B cell (primary cell): Measurements from ENCODE around the gene CD300LG. TPM values are rescaled to one million over a fixed set of nuclear protein-coding genes. Genes with fewer than 3 reads are reported as not detected.
"Not testable (repeated sequence)": the region's sequence is repeated elsewhere in the genome, so short reads cannot be mapped to it uniquely, and the experiment has no call there.

Experiments
- ATAC-seq: fragments of 200-7000 bp; cut with Tn5 transposase; one replicate; pipeline ENCODE4 v1.10.0; 2021; ENCODE audit warnings: low read depth, mild to moderate bottlenecking, moderate number of reproducible peaks, moderate library complexity
- CTCF ChIA-PET: fragments of 350-600 bp; sonication (Branson Sonifier 250); formaldehyde crosslinking; loops from one replicate; lab custom pipeline; 2021; ENCODE audit warnings: antibody characterized with exemption, inconsistent platforms; lab: Charles Lee
- POLR2A ChIA-PET: fragments of 350-600 bp; sonication (Branson Sonifier 250); formaldehyde crosslinking; loops from one replicate; lab custom pipeline; 2021; ENCODE audit warnings: antibody characterized with exemption; lab: Charles Lee
- DNase-seq: peaks from one replicate; pipeline ENCODE4 v3.0.0; 2013
- H2AFZ ChIP-seq: 2 replicates; pipeline ENCODE4 v1.6.1; 2012; ENCODE audit warnings: mild to moderate bottlenecking, low read depth, low read length; ENCODE audit not compliant: insufficient read depth, poor library complexity, severe bottlenecking
- H3K27ac ChIP-seq, 2 donors: 1 replicate in 1 of 2; 2 replicates in 1 of 2; pipeline ENCODE4 v1.5.1; 2012 to 2013; ENCODE audit warnings: low read length in 2 of 2, mild to moderate bottlenecking in 2 of 2, moderate library complexity in 1 of 2
- H3K27me3 ChIP-seq, 4 experiments: fragments of 200-600 bp in 1 of 4; sonication (generic) in 1 of 4; replicated peaks in 1 of 4; 1 replicate in 2 of 4; 2 replicates in 2 of 4; pipeline versions ENCODE4 v1.6.1 to v1.7.0; 2013 to 2016; ENCODE audit warnings: low read length in 3 of 4, mild to moderate bottlenecking in 2 of 4, mixed read lengths in 1 of 4, moderate library complexity in 1 of 4; ENCODE audit not compliant: insufficient read depth in 4 of 4, control insufficient read depth in 3 of 4; ENCODE audit errors: control extremely low read depth in 1 of 4
- H3K36me3 ChIP-seq, 2 experiments: replicated peaks in 1 of 2; 1 replicate in 1 of 2; 2 replicates in 1 of 2; pipeline versions ENCODE4 v1.6.1 to v1.7.1; 2013; ENCODE audit warnings: low read length in 1 of 2; ENCODE audit not compliant: insufficient read depth in 2 of 2, control insufficient read depth in 1 of 2; ENCODE audit errors: control extremely low read depth in 1 of 2, extremely low read depth in 1 of 2
- H3K4me1 ChIP-seq, 2 donors: fragments of 200-600 bp in 1 of 2; sonication (generic) in 1 of 2; 1 replicate in 1 of 2; 2 replicates in 1 of 2; pipeline versions ENCODE4 v1.5.1 to v1.6.1; 2013 to 2017; ENCODE audit warnings: low read length in 2 of 2; ENCODE audit not compliant: control insufficient read depth in 2 of 2, insufficient read depth in 2 of 2
- H3K4me2 ChIP-seq: replicated peaks from 2 replicates; pipeline ENCODE3; 2012; ENCODE audit warnings: mild to moderate bottlenecking, low read depth, low read length; ENCODE audit not compliant: poor library complexity, severe bottlenecking
- H3K4me3 ChIP-seq, 5 experiments: fragments of 200-600 bp in 1 of 5; sonication (generic) in 1 of 5; 1 replicate in 3 of 5; 2 replicates in 2 of 5; pipeline versions ENCODE4 v1.5.1 to v1.7.0; 2011 to 2016; ENCODE audit warnings: low read length in 4 of 5, mild to moderate bottlenecking in 4 of 5, low read depth in 2 of 5, control low read depth in 1 of 5, moderate library complexity in 1 of 5; ENCODE audit not compliant: insufficient read depth in 1 of 5; ENCODE audit errors: control extremely low read depth in 1 of 5, extremely low read depth in 1 of 5
- H3K79me2 ChIP-seq: fragments of 200-600 bp; sonication (generic); one replicate; pipeline ENCODE4 v1.6.0; 2016; ENCODE audit warnings: low read length; ENCODE audit not compliant: control insufficient read depth, insufficient read depth
- H3K9ac ChIP-seq: fragments of 200-600 bp; sonication (generic); 2 replicates; pipeline ENCODE4 v1.6.1; 2017; ENCODE audit warnings: mild to moderate bottlenecking, low read length, moderate library complexity
- H3K9me3 ChIP-seq, 3 donors: one replicate each; pipeline versions ENCODE4 v1.6.1 to v1.7.1; 2013; ENCODE audit warnings: low read length in 2 of 3; ENCODE audit not compliant: control insufficient read depth in 2 of 3, insufficient read depth in 1 of 3; ENCODE audit errors: control extremely low read depth in 1 of 3
- H4K20me1 ChIP-seq: 2 replicates; pipeline ENCODE4 v1.6.0; 2012; ENCODE audit warnings: mild to moderate bottlenecking, low read length; ENCODE audit not compliant: insufficient read depth, control insufficient read depth, poor library complexity, severe bottlenecking
- H3K27ac Mint-ChIP-seq: one replicate; pipeline ENCODE4 v1.8.0; 2021; ENCODE audit warnings: mixed read lengths
- H3K27me3 Mint-ChIP-seq: one replicate; pipeline ENCODE4 v1.8.0; 2021; ENCODE audit warnings: mixed read lengths
- H3K4me1 Mint-ChIP-seq: one replicate; pipeline ENCODE4 v1.8.0; 2021; ENCODE audit warnings: mixed read lengths
- H3K4me3 Mint-ChIP-seq: one replicate; pipeline ENCODE4 v1.8.0; 2021; ENCODE audit warnings: mixed read lengths
- H3K9me3 Mint-ChIP-seq: one replicate; pipeline ENCODE4 v1.8.0; 2022; ENCODE audit warnings: mixed read lengths; ENCODE audit not compliant: insufficient read depth
- EZH2 ChIP-seq: IDR thresholded peaks from 2 replicates; pipeline ENCODE4 v1.6.1; 2012; ENCODE audit warnings: borderline replicate concordance, low read depth, mild to moderate bottlenecking, moderate library complexity, low read length; ENCODE audit not compliant: insufficient read depth, poor library complexity, severe bottlenecking
- WGBS: methylation state at CpG from one replicate; pipeline ENCODE4 v1.1.5; 2013; ENCODE audit warnings: missing lambda C conversion rate; ENCODE audit not compliant: insufficient coverage; 5-methylcytosine and 5-hydroxymethylcytosine counted together
- intact Hi-C: fragments of 100-400 bp; cut with micrococcal nuclease; formaldehyde crosslinking; loops from one replicate; pipeline ENCODE4 v1.10.0; 2022
- polyA plus RNA-seq: library from polyadenylated mRNA; depleted of rRNA; stranded (reverse); fragments of >200 nt; gene quantifications from 2 replicates; pipeline ENCODE4 v1.2.3, GENCODE V29; 2012
- total RNA-seq, 2 donors: library from RNA; stranded (reverse); fragments of 120-200 nt in 1 of 2; gene quantifications; 1 replicate in 1 of 2; 2 replicates in 1 of 2; pipeline versions ENCODE4 v1.2.3 to v1.2.4, GENCODE V29; 2013 to 2022
- TF ChIP-seq, protein P1 (sequence below): fragments of 200-600 bp; IDR thresholded peaks from one replicate; pipeline ENCODE4 v1.8.0; 2022; ENCODE audit warnings: antibody characterized with exemption, mild to moderate bottlenecking

Gene CD300LG
- total and polyA plus RNA-seq, 2 donors (not counting 1 experiment from before 2014, with no cell fraction given) = not detected

DNA sequence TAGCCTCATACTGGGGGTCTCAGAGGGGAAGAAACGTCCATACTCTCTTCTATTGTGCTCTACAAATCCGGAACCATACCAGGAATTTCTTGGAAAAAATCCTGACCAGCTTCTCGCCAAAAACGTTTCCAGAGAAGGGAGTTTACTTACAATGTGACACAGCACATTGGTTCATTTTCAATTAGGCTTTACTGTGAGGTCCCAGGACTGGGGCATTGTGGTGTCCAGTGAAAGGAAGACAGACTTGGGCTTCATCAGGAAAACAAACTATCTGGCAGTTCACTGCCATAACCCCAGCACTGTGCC, 45.6 kb downstream of the CD300LG start:
- WGBS = 60% methylated on average over 1 of the region's 4 CpGs
- Histone ChIP-seq H3K4me3 (no peak overlapping the region), H3K4me1 (no peaks in the 10 kb centered on the region), H3K36me3 (no peaks in the 10 kb centered on the region), H3K79me2 (no peaks in the 10 kb centered on the region), H3K27me3 (peaks cover 0 to 24% (median 1%) of the 10 kb centered on the region in 4 experiments), H4K20me1 (no peaks in the 10 kb centered on the region), H3K9me3 (no peaks in the 10 kb centered on the region), H3K9ac (no peak overlapping the region), H3K4me2 (no peak overlapping the region), H3K27ac (no peak overlapping the region), H2AFZ (no peak overlapping the region)
- intact Hi-C loops = no loop called here
- ATAC-seq (no peak), DNase-seq (no peak)
- ChIA-PET CTCF (interaction anchor here (1.0 to 2.4 kb wide), 2 partner anchors 15 to 17 kb away, joined by 3 to 6 read pairs; no protein-coding TSS in a partner anchor), POLR2A (no interaction called here)
- Mint-ChIP-seq H3K4me3 (no peak overlapping the region), H3K9me3 (no peaks in the 10 kb centered on the region), H3K4me1 (no peaks in the 10 kb centered on the region), H3K27ac (no peak overlapping the region), H3K27me3 (peaks cover 25% of the 10 kb centered on the region)
- TF ChIP-seq, protein P1, sequence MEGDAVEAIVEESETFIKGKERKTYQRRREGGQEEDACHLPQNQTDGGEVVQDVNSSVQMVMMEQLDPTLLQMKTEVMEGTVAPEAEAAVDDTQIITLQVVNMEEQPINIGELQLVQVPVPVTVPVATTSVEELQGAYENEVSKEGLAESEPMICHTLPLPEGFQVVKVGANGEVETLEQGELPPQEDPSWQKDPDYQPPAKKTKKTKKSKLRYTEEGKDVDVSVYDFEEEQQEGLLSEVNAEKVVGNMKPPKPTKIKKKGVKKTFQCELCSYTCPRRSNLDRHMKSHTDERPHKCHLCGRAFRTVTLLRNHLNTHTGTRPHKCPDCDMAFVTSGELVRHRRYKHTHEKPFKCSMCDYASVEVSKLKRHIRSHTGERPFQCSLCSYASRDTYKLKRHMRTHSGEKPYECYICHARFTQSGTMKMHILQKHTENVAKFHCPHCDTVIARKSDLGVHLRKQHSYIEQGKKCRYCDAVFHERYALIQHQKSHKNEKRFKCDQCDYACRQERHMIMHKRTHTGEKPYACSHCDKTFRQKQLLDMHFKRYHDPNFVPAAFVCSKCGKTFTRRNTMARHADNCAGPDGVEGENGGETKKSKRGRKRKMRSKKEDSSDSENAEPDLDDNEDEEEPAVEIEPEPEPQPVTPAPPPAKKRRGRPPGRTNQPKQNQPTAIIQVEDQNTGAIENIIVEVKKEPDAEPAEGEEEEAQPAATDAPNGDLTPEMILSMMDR = no peak
- TF ChIP-seq EZH2 = no peak

DNA sequence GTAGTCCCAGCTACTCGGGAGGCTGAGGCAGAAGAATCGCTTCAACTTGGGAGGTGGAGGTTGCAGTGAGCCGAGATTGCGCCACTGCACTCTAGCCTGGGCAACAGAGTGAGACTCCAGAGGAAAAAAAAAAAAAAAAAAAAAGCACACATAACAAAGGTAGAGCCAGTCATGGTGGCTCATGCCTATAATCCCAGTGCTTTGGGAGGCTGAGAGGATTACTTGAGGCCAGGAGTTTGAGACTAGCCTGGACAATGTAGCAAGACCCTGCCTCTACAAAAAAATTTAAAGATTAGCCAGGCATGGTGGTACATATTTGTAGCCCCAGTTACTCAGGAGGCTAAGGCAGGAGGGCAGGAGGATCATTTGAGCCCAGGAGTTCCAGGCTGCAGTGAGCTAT, 47.5 kb downstream of the CD300LG start:
- H3K4me3 ChIP-seq, intact Hi-C loops, H3K9me3 Mint-ChIP-seq, H3K27ac Mint-ChIP-seq, H3K9me3 ChIP-seq, H3K4me2 ChIP-seq, H3K9ac ChIP-seq, H3K27ac ChIP-seq, H2AFZ ChIP-seq, H3K79me2 ChIP-seq, POLR2A ChIA-PET, H4K20me1 ChIP-seq, ATAC-seq, H3K4me1 ChIP-seq, H3K4me1 Mint-ChIP-seq, H3K36me3 ChIP-seq, DNase-seq, H3K4me3 Mint-ChIP-seq: not testable (repeated sequence)
- peaks cover 0 to 30% (median 1%) of the 10 kb centered on the region in 4 experiments for H3K27me3 ChIP-seq
- CTCF ChIA-PET = interaction anchor here (1.8 to 2.4 kb wide), 3 partner anchors 16 to 17 kb away, joined by 4 to 6 read pairs (median 6); no protein-coding TSS in a partner anchor
- WGBS = no CpG with 5 or more reads among the region's 4 CpGs
- peaks cover 31% of the 10 kb centered on the region for H3K27me3 Mint-ChIP-seq
